IPS-NIHi7 (cell line): ENCODE measurements around the gene B4GALT5.

ENCODE experiments used
- DNase-seq: peaks from one replicate; pipeline ENCODE4 v3.0.0; 2012; ENCODE audit warnings: mixed read lengths; ENCODE audit errors: extremely low spot score

The B4GALT5 gene

DNA sequence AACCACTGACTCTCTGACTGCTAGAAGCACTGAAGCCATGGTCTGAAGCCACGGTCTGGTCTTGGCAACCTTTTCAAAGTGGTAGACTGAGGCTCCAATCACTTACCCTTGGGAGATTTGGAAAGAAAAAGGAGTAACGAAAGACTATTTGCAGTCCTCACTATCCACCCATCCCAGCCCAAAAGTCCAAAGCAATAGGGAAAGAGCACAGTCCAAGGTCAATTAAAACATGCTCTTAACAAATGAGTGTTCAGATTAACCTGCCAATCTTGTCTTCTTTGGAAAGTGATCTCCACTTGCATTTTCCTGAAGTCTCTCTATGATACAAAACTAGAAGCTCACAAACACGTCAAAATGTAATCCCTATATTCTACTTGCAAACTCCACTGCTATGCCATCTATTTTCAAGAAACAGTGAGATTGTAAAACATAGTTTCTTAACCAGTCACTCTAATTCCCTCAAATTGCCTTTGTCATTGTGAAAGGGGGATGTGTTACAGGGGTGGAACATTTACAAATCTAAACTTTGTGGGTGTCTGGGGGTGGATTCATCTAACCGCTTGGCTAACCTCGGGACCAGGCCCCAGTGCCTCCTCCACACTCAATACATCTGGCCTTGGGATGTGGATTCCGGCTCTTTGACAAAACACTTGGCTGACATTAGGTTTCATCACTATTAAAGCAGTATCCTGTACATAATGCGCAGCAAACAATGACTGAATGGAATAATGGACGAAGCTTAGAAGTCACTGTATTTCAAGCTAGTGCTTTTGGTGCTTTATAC is 56.4 kb downstream of the B4GALT5 start:
- DNase-seq, result no peak

GRCh38 chr20:49656304-49656703 is 57.4 kb downstream of the B4GALT5 start:
- no peak for DNase-seq

- DNase-seq, result no peak
Measured at GRCh38 chr20:49653925-49654434, 59.7 kb downstream of the B4GALT5 start.

DNA sequence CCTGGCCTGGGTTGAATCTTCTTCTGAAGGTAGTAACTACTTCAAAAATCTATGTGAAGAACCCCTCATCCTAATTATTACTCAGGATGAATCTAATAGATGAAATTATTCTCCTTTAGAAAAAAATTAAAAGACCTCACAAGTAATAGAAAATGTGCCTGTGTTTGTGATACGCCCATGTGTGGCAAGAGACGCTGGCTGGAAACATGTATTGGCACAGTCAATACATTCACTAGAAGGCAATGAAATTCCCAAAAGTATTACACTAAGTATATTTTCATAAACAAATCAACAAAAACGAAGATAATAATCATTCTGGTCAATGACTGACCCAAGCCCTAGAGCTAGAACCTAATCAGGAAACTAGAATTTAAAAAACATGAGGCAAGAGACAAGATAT is 64.0 kb downstream of the B4GALT5 start:
- DNase-seq, result no peak

DNA sequence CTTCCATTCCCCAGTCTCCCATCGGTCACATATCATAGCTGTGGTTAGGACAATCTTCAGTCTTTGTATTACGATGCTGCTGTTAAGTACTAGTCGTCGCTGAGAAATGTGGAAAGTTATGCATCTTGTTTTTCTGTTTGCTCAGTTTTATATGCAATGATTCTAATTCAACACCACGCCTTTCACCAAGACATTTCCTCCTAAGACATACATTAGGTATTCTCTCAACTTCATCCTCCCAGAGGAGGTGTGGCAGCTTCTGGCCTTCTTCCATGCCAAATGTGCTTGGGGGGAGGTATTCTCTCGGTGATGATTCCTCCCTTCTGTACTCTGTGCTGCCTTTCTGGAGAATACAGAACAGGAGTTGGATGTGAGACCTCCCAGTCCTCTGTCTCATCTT is 66.1 kb downstream of the B4GALT5 start:
- DNase-seq, result no peak

- no peak for DNase-seq
Measured at GRCh38 chr20:49646528-49646927, 67.2 kb downstream of the B4GALT5 start.

DNA sequence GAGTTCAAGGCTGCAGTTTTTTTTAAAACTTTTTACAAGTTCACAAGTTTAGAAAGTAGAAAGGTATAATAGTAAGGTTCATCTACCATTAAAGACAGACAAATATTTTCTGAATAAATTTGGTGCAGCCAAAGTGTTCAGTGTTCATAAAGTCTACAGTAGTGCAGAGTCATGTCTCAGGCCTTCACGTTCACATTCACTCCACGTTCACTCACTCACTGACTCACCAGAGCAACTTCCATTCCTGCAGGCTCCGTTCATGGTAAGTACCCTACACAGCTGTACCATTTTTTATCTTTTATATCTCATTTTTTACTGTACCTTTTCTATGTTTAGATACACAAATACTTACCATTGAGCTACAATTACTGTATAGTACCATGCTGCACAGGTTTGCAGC is 67.6 kb downstream of the B4GALT5 start:
- DNase-seq, result no peak

DNA sequence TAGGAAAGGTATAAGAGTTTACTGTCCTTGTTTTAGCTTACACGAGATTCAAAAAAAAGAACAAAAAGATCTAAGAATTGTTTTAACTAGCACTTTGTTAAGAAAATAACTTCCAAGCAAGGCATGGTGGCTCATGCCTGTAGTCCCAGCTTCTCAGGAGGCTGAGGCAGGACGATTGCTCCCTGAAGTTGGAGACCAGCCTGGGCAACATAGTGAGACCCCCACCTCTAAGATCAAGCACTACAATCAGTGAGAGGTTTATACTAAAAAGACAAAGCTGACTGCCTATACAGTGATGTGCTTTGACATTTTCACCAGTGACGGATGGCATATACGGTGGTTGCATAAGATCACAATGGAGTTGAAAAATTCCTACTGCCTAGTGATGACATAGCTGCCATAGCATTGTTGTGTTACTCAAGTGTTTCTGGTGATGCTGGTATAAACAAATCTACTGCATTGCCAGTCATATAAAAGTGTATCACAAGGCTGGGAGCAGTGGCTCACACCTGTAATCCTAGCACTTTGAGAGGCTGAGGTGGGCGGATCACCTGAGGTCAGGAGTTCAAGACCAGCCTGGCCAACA is 68.6 kb downstream of the B4GALT5 start:
- DNase-seq, result no peak

DNA sequence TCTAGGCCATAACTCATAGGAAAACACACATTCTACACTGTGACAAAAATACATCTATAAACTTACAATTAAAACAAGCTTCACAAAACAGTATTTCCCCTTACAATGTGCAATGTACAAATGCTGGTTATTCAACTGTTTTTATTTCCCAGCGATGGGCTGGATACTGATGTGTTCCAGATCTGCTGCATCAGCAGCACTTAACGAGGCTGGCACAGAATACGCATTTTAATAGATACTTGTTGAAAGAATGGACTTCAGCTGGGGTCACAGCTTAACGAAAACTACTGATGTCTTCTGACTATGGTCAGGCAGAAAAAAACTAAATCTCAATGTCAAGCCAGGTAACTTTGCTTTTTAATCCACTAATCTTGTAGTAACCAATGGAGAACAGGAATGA is 70.9 kb downstream of the B4GALT5 start:
- DNase-seq, result no peak

- DNase-seq, result no peak
Measured at GRCh38 chr20:49641683-49642656, 71.7 kb downstream of the B4GALT5 start.

DNA sequence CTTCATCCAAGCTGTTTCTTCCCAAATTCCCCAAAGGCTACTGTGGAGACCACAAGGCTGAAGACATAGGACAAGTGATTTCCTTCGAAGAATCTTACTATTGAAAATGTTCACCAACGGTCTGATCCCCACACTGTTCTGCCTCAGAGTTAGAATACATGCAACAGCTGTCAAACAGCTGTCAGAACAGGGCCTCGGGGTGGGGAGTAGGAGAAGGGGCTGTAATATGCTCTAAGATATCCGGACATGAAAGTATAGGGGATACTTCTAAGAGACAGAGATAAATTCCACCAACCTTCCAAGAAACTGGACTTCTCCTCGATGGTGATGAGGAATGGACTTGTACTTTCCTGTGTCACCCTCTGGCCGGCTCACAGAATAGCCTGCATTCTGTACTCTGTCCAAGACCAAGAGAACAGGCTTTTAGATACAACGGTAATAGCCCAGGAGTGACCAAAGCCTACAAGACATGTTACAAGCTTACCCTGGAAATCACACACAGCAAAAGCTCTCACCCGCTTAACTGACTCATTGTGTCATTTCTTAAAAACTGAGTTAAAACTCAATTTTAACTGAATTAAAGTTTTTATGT is 76.5 kb downstream of the B4GALT5 start:
- no peak for DNase-seq

DNA sequence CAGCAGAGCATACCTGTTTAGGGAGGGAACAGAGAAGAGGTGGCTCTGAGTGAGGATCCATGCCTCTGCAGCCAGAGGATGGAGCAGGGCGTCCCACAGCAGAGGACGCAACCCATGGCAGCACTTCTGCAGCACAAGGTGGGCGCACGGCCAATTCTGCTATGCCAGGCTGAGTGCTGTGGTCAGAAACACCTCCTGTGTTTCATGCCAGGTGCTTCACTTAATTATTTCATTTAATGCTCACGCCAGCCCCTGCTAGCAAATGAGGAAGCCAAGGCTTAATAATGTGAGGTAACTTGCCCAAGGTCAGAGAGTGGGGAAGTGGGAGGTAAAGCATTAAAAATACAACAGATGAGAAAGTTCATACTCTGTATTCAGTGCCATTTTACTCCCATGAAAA is 77.2 kb downstream of the B4GALT5 start:
- no peak for DNase-seq

- no peak for DNase-seq
Measured at GRCh38 chr20:49635866-49636265, 77.8 kb downstream of the B4GALT5 start.

DNA sequence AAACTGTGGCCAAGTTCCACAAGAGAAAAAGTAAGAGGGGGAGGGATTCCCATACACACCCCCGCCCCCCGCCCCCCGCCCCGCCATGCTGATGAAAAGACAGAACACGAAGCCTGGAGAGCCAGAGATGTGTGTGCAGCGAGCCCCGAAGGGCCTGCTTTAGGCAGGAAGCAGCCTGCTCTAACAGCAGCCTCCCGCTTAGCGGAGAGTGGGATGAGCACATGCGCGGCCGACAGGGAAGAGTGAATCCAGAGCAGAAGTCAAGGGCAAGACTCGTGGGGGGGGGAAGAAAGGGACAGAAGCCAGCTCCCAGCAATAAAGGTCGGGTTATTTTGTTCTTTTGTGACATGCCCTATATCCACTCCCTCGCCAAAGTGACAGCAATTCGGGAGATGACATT is 78.5 kb downstream of the B4GALT5 start:
- no peak for DNase-seq

DNA sequence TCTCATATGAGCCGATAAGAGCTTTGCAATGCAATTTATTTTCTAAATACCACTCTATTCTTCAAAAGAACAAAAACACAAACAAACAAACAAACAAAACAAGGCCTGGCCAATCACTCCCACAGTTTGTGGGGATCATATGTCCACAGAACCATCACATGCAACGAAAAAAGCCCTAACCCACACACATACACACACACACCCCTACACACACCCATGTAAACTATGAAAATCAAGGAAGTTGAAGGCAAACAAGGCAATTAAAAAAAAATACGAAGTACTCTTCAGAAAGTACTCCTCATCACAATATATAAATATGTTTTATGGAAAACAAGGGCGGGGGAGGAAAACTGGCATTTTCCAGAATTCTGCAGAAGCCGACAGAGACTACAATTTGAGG is 79.6 kb downstream of the B4GALT5 start:
- no peak for DNase-seq

- no peak for DNase-seq
Measured at GRCh38 chr20:49633643-49634042, 80.0 kb downstream of the B4GALT5 start.

DNA sequence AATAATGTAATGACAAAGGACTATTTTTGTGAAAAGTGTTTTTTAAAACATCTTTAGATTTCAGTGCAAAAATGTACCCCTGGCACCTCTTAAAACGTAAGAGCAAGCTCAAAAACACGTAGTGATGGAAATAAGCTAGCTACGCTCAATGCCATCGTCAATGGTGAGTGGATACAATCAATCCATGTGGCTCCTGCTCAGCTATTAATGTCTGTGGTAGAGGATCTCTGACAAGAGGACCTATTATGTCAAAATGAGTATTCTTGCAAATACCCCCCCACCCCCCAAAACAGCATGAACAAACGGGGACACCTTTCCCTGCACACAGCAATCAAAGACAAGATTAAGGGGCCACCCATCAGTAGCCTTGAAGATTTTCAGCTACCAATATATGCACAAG is 80.7 kb downstream of the B4GALT5 start:
- DNase-seq, result no peak

GRCh38 chr20:49631856-49632418 is 81.7 kb downstream of the B4GALT5 start:
- no peak for DNase-seq

GRCh38 chr20:49631061-49631716 is 82.5 kb downstream of the B4GALT5 start:
- no peak for DNase-seq

DNA sequence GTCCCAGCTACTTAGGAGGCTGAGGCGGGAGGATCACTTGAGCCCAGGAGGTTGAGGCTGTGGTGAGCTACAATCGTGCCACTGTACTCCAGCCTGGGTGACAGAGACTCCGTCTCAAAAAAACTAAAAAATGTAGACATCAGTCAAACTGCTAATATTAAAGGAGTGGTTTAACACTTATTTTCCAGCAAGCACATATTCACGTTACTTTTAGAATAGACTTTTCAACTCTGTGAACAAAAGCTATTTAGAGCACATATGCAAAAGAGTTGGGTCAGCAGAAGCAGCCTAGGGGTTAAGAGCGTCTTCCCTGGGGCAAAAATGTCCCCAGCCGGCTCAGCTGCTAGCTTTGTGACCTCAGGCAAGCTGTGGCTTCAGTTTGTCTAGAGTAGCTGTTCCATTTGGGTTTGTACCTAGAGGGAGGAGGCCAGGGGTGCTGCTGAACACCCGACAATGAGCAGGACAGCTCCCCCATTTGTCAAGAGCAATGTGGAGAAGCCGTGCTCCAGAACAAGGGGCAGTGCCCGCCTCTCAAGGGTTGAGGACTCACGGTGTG is 83.2 kb downstream of the B4GALT5 start:
- no peak for DNase-seq

DNA sequence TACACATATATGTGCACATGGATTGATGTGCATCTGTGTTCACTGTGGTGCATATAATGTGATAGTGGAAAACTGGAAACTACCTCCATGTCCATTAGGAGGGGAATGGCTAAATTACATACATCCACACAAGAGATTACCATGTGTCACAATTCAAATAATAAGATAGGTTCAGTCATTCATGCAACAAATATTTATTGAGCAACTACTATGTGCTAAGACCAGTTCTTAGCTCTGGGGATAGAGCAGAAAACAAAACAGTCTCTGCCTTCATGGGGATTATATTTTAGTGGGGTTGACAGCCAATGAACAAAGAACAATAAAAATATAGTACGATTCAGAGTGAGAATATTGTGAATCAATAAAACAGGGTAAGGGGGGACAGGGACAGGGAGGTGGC is 84.1 kb downstream of the B4GALT5 start:
- no peak for DNase-seq
